Measurements from ENCODE around the gene HOXB2. TPM values are rescaled to one million over a fixed set of nuclear protein-coding genes. Genes with fewer than 3 reads are reported as not detected.

The HOXB2 gene
- total RNA-seq, 1 donor from 2014 or later, result 43.7 TPM

DNA sequence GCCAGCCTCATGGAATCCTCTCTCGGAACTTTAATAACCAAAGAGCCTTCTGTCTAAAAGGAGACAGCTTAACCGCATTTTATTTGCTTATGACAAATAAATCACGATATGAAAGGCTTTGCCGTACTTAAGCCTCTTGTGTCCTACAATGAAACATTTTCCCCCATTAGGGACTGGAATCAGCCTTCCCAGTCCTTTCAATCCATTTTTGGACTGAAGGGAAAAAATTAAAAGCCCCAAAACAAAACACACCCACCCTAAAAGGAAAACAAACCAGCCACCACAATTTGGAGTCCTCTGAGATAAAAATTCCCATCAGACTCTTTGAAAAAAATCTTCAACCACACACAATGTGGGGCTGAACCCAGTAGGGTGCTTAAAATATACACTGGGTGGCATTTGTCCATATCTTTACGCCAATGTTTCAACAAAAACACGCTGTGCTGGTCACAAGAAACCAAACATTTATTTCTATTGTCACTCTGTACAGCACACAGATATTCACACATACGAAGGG, 30.2 kb upstream of the HOXB2 start:
- H3K4me3 ChIP-seq (ENCODE audit: low read depth, low read length), result peak overlapping the region; percentile 23
- TF ChIP-seq, protein P1, sequence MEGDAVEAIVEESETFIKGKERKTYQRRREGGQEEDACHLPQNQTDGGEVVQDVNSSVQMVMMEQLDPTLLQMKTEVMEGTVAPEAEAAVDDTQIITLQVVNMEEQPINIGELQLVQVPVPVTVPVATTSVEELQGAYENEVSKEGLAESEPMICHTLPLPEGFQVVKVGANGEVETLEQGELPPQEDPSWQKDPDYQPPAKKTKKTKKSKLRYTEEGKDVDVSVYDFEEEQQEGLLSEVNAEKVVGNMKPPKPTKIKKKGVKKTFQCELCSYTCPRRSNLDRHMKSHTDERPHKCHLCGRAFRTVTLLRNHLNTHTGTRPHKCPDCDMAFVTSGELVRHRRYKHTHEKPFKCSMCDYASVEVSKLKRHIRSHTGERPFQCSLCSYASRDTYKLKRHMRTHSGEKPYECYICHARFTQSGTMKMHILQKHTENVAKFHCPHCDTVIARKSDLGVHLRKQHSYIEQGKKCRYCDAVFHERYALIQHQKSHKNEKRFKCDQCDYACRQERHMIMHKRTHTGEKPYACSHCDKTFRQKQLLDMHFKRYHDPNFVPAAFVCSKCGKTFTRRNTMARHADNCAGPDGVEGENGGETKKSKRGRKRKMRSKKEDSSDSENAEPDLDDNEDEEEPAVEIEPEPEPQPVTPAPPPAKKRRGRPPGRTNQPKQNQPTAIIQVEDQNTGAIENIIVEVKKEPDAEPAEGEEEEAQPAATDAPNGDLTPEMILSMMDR (conservative IDR thresholded peaks at IDR 0.05; ENCODE audit: low read depth, low read length), result no peak
- no peak for DNase-seq (ENCODE audit: low read depth)

DNA sequence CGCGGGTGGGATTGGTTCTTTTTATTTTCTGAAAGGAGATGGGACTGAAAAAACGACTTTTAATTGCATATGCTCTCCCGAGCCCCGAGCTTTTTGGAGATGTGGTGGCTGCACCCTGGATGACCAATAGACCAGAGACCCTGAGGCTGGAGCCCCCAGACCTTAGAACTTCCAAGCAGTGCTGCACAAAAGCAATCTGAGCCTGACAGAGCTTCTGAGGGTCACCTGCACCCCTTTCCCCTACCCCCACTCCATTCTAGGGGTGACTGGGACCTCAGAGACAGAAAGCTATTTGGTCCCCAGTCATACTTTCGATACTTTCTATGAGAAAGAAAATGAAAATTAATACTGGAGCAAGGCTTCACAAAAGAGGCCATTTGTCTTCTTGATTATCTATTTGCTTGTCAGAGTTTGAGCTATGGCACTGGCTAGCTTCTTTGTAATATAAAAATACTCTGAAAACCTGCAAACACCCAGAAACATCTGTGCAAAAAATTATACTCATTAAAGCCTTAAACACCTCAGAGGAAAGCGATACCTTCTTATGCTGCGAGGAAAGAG, 29.7 kb upstream of the HOXB2 start:
- H3K4me3 ChIP-seq (ENCODE audit: low read depth, low read length), result peak overlapping the region; percentile 23
- TF ChIP-seq, protein P1 (conservative IDR thresholded peaks at IDR 0.05; ENCODE audit: low read depth, low read length), result no peak
- no peak for DNase-seq (ENCODE audit: low read depth)

DNA sequence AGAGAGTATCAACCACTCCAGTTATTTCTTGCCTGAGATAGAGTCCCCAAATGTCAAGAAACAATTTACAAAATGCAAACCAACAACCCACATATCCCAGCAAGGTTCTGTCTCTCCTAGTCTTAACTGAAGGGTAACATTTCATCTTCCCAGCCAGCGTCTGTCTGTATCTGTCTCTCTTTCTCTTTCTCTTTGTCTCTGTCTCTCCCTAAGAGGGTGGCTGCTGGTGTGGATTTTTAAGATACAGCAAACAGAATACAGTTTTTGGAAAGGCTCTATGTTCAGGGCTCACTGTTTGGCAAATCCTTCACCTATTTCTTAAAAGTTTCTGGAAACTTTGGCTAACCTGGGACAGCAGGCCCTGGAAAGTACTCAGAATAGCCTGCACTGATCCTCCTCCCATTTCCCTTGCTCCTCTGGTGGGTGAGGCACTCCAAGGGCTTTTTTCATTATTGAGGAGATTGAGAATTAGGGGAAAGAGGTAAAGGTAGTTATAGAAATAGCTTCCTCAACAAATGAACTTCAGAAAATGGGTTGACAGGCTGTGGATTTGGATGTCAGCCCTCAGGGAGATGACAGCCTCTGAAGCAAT, 27.0 kb upstream of the HOXB2 start:
- TF ChIP-seq, protein P1 (conservative IDR thresholded peaks at IDR 0.05; ENCODE audit: low read depth, low read length), result no peak
- peak overlapping the region; percentile 43 for H3K4me3 ChIP-seq (ENCODE audit: low read depth, low read length)
- DNase-seq (ENCODE audit: low read depth), result no peak

DNA sequence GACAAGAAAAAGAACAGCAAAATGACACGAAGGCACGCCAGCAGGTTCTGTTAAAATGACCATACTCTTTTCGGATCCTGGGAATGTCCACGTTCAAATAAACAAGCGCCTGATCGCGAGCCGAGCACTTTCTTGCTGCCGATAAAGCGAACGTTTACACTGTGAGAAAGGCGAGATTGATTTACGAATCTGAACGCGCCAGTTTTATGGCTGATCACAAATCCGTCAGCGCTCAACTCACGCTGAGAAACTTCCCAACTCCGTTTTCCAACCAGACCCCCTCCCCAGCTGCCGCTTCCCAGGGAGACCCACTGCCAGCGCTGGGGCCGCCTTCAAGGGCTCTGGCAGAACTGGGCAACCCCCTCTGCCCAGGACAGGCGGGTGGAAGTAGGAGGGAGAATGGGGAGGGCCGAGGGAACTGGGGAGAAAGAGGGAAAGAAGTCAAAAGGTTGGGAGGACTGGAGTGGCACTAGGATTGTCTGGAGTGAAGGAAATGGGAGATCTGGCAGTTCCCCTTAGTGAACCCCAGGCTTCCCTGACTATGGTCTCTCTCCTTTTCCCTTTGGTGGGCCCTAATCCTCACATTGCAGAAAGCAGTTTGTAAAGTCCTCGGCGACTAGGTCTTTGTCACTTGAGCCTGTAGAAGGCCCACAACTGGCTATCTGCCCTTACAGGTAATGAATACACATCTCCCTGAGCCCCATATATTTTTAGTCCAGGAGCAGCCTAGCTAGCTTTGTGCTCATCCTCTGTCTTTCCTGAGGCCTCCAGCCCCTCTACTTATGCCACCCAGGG, 26.3 kb upstream of the HOXB2 start:
- peak overlapping the region; percentile 43 for H3K4me3 ChIP-seq (ENCODE audit: low read depth, low read length)

DNA sequence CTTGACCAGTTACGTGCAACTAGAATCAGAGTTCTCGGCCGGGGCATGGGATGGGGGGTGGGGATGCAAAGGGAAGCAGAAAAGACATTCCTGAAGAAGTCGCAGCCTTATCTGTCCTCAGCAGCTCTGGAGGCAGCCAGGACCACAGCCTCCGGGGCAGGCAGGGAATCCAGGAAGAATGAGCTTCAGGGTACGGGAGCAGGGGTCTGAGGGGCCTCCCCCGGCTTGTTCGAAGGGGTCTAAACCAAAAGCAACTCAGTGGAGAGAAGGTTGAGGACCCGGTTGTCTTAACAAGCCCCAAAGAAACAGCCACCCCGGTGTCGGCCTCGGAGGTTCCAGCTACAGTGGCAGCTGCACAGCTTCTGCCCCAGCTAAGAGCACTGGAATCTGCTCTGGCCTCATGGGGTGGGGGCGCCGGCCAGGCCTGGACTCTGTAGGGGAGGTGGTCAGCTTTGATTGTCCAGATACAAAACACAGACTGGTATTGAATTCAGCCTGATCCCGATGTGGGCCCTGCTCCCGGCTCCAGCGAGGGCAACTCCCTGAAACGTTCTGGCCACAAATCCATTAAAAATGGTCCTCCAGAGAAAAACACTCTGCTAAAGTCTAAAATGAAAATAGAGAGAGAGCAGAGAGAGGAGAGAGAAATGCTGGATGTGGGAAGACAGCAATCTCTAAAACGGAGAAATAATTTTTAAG, 25.6 kb upstream of the HOXB2 start:
- TF ChIP-seq, protein P1 (conservative IDR thresholded peaks at IDR 0.05; ENCODE audit: low read depth, low read length), result no peak
- no peak for DNase-seq (ENCODE audit: low read depth)
- H3K4me3 ChIP-seq (ENCODE audit: low read depth, low read length), result peak overlapping the region; percentile 43

More for the DNA sequence above, 26.3 kb upstream of the HOXB2 start:
- DNase-seq (ENCODE audit: low read depth), result no peak
- TF ChIP-seq, protein P1 (conservative IDR thresholded peaks at IDR 0.05; ENCODE audit: low read depth, low read length), result no peak

DNA sequence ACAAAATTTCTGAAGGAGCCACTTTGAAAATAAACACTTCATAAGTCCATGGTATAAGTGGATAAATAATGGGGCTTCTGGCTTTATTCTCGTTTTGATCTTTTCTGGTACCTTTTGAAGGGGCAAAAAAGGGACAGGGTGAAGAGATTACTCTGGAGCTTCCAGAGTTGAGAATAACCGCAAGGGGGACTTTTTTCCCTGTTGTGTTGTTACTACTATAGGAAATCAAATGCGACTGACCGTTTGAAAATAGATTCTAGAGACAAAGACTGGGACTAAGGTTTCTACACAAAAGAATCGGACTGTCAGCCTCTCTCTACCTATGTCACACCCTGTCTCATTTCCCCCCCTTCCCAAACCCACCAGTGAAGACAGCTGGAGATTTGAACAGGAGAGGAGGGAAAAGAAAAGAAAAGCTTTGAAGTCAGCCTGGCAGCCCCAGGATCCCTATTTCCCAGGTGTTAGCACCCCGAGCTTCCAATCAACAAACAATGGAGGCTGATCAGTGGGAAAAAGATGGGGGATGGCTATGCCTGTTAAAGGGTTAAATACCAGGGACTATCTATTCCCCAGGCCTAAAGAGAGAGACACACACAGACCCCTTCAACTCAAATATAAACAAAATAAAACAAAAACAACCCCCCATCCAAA, 24.9 kb upstream of the HOXB2 start:
- TF ChIP-seq, protein P1 (conservative IDR thresholded peaks at IDR 0.05; ENCODE audit: low read depth, low read length), result no peak
- no peak for DNase-seq (ENCODE audit: low read depth)
- peak overlapping the region; percentile 43 for H3K4me3 ChIP-seq (ENCODE audit: low read depth, low read length)

All from epithelial cell of proximal tubule (primary cell).